Right renal cortex interstitium (tissue), 3 donors: ENCODE data around the gene MARCKSL1. TPM values are rescaled to one million over a fixed set of nuclear protein-coding genes. Genes with fewer than 3 reads are reported as not detected.

Experiments
- DNase-seq, 3 donors: peaks; one replicate each; pipeline ENCODE4 v3.0.0-alpha.2; 2013; ENCODE audit warnings: low read depth in 3 of 3, low spot score in 2 of 3
- polyA plus RNA-seq, 3 donors: library from polyadenylated mRNA; unstranded; fragments of 120-200 nt; gene quantifications; one replicate each; pipeline ENCODE4 v1.2.1, GENCODE V29; 2013; ENCODE audit not compliant: insufficient read length in 3 of 3

The MARCKSL1 gene
- polyA plus RNA-seq, 3 donors = 391 to 445 (median 436) TPM

DNA sequence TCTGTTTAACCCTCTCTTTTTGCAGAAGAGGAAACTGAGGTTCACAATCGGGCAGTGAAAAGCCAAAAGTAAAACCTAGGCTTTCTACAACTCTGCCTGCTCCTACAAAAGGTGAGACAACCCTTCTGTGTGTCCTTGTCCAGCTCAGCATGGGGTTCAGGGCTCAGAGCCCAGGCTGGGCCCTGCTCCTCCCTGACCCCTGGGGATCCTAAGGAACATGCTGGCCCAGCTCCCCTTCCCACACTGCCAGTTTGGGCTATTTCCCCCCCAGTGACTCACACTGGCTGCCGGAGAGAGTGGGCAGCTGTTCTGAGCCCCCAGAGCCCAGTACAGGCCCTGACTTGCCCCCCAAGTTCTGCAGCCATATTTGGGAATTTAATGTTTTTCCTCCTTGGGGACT lies 17.4 kb upstream of the MARCKSL1 start:
- DNase-seq = no peak

DNA sequence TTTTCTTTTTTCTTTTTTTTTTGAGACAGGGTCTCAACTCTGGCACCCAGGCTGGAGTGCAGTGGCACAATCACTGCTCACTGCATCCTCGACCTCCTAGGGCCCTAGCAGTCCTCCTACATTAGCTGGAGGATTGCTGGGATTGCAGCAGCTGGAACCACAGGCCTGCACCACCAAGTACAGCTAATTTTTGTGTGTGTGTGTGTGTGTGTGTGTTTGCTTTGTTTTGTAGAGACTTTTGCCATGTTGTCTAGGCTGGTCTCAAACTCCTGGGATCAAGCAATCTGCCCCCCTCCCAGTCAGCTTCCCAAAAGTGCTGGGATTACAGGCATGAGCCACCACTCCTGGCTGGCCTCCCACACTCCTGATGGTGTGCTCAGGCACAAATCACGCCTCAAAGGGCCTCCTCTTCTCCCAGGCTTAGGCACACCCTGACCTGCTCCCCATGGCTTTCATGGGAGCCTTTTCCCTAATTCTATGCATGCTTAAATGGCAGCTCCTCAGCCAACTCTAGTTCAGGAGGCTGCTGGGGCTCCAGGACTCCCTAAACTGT lies 16.9 kb upstream of the MARCKSL1 start:
- no peak for DNase-seq

DNA sequence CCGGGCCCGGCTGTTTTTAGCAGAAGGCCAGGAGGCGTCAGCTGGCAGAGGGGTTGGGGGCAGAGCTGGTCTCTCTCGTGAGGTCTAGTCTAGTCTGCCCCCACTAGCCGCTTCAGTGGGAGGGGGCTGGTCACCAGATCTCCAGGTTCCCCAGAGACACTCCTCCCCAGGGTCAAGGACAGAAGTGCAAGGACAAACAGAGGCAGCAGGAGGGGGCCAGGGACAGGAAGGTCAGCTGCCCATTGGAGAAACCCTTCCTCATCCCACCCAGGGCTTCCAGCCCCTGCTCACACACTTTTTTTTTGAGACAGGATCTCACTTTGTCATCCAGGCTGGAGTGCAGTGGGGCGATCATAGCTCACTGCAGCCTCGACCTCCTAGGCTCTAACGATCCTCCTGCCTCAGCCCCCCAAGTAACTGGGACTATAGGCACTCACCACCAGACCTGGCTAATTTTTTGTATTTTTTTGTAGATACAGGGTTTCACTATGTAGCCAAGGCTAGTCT lies 16.3 kb upstream of the MARCKSL1 start:
- no peak for DNase-seq

DNA sequence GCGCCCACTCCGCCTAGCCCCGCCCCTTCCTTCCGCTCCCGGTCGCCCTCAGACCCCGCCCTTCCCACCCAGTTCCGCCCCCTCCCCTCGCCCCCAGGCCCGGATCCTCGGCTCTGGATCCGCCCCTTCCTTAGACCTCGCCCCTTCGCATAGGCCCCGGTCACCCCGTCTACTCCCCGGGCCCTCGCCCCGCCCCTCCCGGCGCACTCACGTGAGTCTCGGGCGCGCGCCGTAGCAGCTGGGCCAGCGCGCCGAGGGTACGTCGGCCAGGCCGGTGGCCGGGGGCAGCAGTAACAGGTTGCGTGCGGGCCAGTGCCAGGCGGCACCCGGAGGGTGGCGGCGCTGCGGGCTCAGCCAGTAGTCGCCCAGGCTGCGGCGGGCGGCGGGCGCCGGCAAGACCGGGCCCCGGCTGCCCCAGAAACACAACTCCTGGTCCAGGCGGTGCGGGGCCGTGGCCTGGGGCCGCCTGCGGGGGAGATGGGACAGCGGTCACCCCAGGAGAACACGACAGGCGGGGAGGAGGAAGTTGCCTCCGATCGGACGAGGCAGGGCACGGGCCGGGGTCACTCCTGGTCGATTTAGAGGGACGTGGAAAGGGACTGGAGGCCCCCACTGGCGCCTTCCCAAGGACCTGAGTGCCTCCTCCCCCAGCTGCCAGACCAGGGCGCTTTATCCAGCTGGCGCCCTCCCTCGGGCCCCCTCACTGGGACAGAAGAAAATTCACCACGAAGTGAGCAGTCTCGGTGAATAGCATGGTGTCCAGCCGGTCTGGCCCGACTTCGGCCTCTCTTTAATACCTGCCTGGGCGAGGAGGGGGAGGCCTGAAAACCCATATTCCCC lies 15.6 kb upstream of the MARCKSL1 start:
- DNase-seq = peak; percentile 78 to 92 (median 85)

DNA sequence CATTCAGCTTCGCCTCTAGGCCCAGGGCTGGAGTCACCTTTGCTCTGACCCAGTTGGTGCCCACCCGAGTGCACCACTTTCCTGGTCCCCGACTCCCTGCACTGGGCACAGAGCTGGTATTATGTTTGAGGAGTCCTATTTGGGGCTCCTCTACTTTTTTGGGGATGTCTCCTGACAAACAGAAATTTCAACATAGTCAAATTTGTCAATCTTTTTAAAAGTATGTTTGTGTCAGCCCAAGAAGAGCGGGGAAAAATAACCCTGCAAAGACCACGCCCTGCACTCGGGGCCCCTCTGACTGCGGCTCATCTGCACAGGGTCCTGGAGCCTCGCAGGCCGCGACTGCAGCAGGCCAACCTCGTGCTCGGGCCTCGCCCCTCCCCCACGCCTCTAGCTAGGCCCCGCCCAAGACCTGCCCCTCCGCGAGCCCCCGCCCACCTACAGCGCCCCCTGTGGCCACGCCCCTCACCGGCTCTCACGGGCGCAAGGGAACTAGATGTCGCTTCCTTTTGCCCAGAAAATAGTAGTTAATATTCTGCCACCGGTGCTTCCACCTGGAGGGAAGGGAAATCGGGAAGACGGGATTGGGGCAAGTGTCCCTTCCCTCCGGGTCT lies 14.9 kb upstream of the MARCKSL1 start:
- DNase-seq = peak in 1 of 3 donors; percentile 66

DNA sequence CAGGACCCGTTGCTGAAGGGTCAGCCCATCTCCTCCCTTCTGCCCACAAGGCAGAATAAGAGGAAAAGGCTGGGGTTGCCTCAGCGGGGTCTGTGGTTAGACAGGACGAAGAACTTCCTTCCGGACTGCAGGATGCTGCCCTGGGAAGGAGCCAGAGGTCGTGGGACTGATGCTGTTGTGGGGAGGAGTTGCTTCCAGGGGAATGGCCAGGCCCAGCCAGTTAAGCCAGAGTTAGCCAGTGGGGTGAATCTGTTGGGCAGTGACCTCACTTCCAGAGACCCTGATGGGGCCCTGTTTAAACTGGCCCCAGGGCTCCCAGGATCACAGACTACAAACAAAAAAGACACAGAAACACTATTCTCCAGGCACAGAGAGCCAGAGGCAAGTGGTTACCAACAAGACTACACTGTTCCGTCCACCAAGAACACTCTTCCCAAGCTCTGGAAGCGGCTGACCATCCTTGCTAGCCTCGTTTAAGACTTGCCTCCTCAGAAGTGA lies 13.2 kb upstream of the MARCKSL1 start:
- no peak for DNase-seq

DNA sequence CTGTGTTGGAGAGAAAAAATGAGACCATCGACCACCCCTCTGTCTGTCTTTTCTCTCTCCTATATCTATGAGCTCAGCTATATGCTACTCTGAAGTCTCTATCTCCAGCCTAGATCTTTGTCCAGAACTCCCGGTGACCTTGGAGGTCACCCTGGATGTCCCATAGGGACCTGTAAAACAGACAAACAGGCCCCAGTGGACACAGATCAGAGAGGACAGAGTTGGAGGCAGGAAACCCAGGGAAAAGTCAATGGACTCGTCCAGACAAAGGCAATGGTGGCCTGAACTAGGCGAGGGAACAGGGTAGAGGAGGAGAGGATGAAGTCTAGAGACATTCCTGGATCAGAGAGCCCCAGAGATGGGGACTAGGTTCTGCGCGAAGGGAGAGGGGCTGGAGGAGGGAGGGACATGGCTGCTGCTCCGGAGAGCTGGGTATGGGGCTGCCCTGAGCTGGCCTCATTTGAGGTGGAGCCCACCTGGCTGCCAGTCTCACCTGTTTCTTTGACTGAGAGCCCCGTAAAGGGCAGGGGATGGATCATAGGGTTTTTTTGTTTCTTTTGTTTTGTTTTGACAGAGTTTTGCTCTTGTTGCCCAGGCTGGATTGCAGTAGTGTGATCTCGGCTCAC lies 10.6 kb upstream of the MARCKSL1 start:
- DNase-seq = no peak

DNA sequence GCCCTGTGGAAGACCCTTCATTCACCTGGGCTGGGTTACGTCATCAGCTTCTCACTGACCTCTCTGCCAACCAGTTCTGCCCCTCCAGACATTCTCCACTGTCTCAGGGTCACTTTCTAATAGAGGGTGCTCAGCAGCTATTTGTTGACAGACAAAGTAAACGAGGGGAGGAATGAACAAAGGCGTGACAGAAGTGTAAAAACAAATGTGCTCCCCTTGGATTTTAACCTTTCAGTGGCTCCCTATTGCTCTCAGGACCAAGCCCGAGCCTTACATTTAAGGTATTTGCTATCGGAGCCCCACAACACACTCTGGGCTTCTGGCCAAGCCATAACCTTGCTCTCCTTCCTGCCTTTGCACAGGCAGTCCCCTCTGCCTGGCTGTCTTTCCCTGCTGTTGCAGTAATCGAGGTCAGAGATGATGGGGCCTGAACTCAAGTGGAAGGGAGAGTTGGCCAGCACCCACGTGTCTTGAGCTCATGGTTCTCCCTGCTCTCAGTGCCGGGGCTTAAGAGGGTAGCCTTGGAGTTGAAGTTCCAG lies 9.3 kb upstream of the MARCKSL1 start:
- DNase-seq = no peak

DNA sequence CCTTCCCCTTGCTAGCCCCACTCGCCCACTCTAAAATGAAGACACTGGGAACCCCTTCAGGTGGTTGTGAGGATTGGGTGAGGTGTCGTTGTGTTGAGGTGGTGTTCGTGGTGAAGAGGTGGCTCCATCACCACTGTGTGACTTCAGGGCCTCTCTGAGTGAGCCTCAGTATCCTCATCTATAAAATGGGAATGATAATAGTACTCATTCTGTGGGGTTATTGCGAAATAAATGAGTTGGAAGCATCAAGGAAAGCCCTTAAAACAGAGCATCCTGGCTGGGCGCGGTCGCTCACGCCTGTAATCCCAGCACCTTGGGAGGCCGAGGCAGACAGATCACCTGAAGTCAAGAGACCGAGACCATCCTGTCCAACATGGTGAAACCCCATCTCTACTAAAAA lies 6.7 kb upstream of the MARCKSL1 start:
- DNase-seq = no peak

DNA sequence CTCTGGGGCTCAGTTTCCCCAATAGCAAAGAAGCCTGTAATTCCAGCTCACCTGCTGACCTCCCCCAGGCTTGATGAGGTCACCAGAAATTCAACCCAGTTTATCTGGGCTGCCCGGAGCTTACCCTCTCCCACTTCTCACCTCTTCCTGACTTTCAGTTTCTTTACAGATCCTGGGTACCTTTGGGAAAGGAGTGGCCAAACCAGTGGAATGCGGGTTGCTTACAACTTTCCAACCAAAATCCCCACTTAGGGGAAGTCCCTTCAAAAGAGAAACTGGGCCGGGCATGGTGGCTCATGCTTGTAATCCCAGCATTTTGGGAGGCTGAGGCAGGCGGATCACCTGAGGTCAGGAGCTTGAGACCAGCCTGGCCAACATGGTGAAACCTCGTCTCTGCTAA lies 5.9 kb upstream of the MARCKSL1 start:
- DNase-seq = no peak

DNA sequence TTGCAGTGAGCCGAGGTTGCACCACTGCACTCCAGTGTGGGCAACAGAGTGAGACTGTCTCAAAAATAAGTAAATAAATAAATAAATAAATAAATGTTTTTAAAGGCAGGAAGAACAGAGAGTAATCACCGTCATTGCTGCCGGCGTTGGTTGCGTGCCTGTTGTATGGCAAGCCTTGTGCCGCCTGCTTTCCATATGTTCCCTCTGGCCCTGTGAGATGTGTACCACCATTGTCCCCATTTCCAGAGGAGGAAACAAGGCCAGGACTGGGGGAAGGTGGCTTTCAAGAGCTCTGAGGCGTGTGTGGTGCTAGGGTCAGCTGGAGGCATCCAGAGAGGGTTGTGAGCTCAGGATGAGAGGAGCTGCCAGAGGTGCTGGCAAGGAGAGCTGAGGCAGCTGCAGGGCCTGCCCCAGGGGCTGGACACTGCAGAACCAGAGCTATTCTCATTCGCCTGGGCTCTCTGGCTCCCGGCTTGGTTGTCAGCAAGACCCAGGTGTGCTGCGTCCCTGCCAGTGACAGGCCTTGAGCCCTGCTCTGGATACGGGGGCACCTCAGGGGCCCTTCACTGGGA lies 5.2 kb upstream of the MARCKSL1 start:
- DNase-seq = no peak

DNA sequence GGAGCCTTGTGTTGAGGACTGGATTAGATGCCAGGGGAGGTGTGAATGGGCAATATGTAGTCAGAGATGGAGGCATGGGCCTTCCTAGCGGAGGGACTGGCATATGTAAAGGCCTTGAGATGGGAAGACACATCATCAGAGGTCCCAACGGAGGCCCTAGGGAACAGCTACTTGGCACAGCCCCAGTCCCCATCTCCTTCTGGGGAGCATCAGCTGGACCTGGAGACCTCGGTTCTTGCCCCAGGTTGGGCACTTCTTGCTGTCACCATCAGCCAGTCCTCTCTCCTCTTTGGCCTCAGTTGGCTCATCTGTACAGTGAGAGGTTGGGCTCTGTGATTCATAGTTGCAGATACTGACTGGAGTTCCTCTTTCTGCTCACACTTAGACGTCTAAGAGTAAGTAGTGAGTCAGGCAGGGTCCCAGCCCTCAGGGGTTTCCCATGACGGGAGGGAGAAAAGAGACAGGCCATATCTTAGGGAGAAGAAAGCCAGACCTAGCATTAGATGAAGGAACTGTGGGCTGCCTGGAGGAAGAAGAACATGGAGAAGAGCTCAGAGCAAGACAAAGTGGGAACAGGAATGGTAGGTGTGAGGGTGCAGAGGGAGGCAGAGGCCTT lies 3.4 kb upstream of the MARCKSL1 start:
- DNase-seq = no peak

DNA sequence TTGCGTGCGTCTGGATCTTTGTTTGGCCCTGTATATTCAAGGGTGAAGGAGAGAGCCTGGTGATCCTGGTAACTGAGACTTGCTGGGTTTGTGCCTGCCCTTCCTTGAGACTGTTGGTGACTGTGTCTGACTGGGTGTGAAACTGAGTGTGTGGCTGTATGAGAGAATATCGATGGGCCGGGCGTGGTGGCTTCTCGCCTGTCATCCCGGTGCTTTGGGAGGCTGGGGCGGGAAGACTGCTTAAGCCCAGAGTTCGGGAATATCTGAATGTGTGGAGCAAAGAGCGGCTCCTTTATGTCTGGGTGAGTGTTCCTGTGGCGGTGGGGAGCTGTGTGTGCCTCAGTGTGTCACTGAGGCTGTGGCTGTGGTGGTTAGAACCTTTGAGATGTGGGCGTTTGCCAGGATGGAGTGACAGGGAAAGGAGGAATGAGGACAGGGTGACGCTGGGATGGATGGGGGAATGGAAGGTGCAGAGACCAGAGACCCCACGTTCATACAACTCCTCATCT lies 2.7 kb upstream of the MARCKSL1 start:
- no peak for DNase-seq

DNA sequence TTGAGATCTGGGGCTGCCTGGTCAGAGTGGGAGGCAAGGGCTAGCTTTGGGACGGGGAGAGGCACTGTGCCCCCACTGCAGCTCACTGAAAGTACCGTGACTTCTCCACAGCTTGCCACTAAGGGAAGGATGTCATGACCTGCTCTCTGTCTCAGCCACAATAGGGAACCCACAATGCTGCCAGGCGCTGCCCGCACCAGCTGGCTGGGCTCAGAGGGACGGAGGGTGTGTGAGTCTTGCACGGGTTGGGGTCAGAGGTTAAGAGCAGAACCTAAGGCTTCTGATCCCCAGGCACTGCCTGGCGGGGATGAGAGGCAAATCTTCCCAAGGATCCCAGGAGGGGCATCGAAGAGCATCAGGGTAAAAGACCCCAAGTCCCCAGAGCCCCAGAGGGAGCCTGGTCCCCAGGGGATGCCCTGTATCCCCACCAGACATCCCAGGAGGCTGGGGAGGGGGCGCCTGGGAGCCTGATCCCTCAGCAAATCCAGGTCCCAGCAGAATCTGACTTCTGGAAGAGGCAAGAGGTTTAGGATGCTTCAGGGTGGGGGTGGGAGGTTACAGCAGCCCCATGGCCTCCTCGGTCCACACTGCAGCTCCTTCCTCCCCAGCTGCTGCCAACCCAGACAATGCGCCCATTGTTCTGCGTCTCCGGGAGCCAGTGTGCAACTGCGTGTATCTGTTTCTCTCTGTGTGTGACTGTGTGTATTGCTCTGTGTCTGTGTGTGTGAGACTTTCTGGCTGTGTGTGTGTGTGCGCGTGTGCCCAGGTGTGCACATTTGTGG lies 2.0 kb upstream of the MARCKSL1 start:
- DNase-seq = no peak

DNA sequence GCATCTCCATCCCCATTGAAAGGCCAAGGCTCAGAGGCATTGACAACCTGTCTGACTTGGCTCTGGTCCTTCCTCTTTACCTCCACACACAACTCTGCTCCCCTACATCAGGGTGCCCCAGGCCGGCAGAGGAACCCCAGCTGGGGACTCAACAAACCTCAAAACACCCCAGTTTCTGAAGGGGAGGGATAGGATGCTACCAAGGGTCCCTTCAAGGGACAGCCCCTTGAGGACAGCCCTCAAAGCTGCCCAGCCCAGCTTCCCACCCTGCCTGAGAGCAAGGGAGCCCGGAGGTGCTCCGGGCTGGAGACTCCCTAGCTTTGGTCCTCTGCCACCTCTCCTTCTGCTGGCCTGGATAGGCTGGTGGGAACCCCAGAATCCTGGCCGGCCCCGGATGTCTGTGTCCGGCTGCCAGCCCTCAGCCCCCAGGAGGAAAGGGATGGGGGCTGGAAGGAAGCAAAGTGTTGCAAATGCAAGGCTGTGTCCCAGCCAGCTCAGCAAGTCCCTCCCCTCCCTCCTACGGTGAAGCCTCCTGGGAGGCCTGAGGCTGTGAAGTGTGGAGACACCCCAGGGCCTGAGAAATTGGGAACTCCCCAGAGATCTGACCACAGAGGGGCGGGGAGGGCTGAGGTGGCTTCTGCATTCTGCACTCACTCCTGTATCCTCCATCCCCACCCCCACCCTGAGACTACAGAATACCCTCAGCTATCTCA lies 1.1 kb upstream of the MARCKSL1 start:
- DNase-seq = no peak

DNA sequence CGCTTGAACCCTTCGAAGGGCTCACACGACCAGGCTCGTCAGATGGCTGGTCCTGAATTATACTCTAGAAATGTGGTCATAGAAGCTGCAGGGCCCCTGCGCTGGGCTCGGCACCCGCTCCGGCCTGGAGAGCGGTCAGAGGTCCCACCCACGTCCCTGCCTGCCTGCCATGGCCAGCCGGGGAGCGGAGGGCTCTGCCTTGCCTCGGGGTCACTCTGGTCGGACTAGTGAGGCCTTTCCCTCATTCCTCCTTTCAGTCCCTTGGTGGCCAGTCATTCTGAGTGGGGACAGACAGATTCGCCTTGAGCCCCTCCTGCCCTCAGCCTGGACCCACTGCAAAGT lies 529 bp upstream of the MARCKSL1 start:
- no peak for DNase-seq

DNA sequence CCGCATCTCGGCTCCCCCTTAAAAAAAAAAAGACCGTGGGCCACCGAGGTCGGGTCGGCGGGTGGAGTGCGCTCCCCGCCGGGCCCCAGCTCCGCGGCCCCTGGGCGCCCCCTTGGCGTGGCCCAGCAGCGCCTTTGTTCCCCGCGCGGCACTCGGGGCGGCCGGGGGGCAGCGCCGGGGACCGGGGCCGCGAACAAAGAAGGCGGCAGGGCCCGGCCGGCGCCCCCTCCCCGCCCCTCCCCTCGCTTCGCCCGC lies 571 bp downstream of the MARCKSL1 start:
- no peak for DNase-seq

DNA sequence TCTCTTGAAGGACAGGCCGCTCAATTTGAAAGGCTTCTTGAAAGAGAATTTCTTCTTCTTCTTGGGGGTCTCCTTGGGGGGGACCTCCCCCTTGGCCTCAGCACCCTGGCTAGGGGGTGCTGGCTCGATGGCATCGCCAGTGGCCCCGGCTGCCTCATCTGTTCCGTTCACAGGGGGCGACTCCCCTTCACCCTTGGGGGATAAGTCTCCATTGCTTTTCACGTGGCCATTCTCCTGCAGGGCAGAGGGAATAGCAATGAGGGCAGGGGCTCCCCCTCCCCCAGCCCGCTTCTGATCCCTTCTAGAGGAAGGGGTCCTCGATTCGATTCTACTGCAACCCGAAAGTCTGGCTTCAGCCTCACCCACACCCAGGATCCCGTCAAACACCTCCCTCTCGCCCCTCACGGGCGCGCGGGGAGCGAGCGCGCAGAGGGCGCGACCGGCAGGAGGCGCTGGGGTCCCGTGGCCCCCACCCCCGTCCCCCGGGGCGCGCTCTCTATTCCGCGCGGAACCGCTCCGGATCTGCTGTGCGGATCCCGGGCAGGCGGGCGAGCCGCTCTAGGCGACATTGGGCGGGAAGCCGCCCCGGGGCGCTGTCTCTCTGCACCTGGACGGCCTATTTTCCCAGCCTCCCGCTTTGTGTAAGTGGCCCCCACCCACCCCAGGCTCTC lies 1.0 kb downstream of the MARCKSL1 start:
- DNase-seq = no peak
